NCI-H2081 treated with DMSO at 0.1 percent for 48 hours (cell line): ENCODE results near the gene PTPRG.

ENCODE experiments used
- DNase-seq: peaks from one replicate; lab custom pipeline; 2025; lab: John Stamatoyannopoulos, UW

PTPRG gene

DNA sequence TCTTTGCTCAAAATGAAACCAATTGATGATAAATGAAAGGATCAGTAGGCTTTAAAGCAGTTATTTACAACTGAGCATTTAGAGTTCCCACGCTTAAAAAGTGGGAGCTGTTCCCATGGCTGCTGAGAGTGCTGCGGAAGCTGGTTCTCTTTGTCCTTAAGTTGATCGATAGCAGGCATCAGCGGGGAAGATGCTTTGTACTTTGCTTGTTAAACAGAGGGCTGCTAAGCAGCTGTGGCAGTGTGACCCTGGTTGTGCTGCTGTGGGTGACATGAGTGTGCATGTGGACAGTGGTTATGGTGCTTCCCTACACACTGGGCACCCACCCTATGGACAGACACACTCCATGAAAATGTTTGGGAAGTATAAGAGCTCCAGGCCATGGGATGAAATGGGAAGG is 96.3 kb downstream of the PTPRG start:
- DNase-seq = no peak

DNA sequence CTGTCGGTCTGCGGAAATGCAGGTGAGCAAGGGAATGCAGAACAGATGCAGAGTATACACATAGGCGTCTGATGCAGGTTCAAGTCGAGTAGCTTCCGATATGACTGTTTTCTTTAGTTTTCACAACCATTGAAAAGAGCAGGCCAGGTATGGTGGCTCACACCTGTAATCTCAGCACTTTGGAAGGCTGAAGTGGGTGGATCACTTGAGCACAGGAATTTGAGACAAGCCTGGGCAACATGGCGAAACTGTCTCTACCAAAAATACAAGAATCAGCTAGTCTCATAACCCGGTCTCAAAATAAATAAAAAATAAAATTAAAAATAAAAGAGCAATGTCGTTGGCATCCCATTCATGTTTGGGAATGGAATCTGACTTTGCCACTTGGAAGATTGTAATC is 101.5 kb downstream of the PTPRG start:
- no peak for DNase-seq

DNA sequence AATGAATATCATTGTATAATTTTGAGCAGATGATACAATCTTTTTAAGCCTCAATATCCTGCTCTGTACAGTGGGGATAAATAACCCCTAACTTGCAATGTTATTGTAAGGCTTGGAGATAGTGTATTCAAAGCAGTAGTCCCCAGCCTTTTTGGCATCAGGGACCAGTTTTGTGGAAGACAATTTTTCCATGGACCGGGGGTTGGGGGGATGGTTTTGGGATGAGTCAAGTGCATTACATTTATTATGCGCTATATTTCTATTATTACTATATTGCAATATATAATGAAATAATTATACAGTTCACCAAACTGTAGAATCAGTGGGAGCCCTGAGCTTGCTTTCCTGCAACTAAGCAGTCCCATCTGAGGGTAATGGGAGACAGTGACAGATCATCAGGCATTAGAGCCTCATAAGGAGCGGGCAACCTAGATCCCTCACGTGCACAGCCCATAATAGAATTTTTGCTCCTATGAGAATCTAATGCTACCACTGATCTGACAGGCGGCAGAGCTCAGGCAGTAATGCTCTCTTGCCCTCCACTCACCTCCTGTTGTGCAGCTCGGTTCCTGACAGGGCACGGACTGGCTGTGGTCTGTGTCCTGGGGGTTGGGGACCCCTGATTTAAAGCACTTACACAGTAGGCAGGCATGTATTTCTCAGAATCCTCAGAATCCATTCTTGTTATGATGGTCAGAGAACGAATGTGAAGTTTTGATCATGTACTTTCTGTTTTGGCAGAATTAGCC is 102.2 kb downstream of the PTPRG start:
- DNase-seq = no peak

DNA sequence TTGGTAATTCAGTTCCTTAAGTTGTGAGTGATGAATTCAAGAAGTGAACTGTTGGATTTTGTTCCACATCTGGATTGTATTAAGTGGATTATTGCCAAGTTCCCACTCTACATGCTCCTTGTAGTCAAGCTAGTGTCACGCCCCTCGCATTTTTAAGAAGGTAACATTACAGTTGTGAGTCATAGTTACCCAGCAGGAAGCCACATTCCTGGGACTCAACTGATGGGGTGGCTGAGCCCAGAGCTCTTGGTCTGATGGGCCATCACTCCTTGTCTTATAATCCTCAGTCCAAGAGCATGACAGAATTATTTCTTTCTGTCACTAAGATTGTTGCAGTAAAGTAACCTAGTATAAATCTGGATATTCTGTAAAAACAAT is 102.7 kb downstream of the PTPRG start:
- DNase-seq = no peak

DNA sequence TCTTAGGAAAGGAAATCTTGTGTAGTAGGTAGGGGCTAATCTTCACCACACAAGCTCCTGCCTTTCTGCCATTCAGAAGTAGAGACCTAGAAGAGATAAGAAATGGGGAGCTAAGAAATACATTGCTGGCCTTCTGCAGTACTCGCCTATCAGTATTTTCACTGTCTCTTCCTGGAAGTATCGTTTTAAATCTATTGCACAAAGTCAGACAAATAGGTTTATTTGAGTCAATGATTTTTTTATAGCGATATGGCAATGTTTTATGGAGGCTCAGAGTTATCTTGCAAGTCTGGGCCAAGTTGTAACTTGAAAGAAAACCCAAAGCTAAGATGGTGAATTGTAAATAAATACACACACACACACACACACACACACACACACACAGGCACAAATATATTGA is 103.8 kb downstream of the PTPRG start:
- DNase-seq = no peak

DNA sequence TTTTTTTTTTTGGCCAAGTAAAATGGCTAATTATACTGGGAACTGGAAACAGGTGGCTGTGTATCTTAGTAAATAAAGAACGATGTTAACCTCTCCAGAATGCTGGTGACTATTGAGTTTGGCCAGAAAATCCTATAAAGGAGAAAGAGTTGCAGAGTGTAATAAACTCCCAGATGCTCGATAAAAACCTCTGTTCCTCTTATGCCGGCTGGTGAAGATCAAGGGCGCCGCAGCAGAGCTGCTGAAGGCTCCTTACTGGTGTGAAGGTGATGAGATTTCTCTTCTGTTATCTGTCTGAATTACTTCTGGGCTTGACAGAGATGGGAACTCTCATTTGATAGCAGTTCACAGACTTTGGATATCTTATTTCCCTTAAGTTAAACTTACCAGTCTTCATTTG is 104.6 kb downstream of the PTPRG start:
- DNase-seq = no peak

DNA sequence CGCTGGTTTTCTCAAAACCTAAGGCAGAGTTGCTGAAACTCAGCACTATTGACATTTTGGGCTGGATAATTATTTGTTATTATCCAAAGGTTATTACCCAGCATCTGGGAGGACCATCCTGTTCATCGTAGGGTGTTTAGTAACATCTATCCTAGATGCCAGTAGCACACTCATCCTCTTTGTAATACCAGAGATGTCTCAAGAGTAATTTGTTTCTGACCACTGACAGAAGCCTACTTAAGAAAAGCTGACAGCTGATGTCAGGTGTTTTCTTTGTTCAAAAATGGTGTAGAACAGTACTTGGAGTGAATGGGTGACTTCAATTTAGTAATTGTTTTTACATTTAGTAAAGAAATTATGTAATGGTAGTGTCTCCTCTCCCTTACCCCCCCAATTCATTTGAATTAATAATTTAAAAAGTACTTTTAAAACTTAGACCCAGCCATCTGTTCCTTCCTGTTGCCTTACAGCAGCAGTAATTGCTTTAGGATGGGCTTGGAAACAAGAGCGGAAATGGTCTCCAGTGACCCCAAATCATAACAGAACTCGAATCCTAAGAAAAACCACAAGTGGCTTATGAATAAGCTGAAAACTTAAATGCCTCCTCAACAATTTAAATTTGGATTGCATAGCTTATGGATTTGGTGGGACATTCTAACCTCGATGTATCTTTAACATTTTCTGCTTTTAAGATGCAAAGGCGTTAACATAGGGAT is 105.4 kb downstream of the PTPRG start:
- no peak for DNase-seq

DNA sequence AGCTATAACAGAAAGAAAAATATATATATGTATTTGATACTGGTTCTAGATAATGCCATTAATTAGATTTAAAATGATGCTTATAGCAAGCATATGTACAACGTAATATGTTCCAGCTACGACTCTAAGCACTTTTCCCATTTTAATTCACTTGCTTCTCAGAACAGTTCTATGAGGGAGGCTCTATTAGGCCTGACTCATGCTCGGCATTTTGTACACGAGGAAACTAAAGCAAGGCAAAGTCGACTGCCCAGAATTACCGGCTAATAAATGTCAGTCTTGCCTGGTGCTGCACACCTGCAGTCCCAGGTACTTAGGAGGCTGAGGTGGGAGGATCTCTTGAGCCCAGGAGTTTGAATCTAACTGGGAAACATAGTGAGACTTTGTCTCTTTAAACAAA is 106.0 kb downstream of the PTPRG start:
- DNase-seq = no peak

DNA sequence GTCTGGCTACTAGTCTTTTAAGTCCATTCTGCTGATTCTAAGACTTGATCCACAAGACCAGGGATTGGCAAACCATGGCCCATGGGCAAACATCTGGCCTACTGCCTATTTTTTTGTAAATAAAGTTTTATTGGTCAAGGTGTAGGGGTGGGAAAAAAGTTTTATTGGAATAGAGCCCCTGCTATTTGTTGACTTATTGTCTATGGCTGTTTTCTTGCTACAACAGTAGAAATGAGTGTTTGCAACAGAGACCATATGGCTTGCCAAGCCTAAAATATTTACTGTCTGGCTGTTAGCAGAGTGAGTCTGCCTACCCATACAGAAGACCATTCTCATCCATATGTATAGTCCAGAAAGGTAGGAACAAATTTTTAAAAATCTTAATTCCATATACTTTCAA is 106.4 kb downstream of the PTPRG start:
- DNase-seq = no peak

DNA sequence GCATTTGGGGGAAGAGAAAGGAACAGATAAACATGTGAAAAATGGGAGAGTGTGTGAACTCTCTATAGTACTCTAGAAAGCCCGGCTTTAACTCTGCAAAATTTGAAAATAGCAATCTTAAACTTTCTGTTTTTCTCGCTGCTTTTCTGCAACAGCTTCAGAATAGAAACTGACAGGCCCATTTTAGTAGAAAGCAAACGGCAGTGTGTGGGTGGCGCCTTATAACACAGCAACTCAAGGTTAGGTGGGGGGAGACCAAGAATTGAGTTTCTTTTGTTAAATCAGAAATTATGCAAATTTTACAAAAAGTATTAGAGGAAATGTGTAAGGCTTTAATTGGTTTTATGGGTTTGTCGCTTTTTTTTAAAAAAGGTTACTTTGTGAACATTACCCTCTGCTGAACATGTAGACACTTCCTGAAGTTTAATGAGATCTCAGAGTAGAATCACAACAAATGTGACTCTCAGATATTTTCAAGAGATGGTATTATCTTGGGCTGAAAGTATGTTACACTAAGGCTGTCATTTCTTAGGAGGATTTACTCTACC is 107.0 kb downstream of the PTPRG start:
- no peak for DNase-seq

DNA sequence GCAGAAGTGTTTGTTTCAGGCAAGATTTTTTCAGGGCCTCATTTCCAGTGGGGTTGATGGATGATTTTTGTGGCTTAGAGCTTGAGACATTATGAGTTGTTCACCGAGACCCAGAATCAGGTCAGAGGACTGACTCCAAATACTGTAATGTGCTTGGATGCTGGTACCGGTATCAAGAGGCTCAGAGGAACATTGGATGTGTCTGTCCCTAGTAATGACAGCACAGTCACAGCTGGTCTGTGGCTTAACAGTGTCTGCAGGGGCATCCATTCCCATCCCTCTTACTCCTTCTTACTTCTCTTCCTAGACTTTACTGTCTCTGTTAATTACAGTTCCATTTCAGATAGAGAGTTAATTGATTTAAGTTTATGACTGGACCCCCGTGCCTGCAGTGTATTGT is 107.8 kb downstream of the PTPRG start:
- DNase-seq = no peak

DNA sequence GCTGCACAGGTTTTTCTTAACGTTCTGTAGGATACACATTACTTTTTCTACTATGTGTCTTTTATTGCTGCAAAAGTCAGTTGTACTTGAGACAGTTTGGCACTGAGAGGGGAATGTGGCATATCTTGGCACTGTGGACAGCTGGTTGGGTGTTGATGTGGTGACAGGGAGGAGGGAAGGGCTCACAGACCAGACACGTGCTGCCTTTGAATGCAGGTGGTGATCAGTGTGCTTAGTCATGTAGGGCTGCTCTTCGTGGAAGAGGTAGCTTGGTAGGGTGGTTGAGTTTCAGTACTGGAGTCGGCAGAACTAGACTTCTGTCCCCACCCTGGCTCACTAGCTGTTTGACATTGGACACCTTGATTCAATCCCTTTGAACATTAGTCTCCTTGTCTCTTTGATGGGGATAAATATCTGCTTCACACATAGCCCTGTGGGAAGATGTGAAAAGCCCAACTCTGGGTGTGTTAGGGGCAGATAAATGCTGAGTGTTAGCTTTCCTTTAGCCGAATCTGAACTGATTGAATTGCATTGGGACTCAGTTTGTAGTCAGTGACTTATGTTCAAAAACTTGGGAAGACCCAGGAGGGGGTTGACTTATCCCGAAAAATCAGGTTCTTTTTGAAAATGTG is 108.4 kb downstream of the PTPRG start:
- DNase-seq = no peak

DNA sequence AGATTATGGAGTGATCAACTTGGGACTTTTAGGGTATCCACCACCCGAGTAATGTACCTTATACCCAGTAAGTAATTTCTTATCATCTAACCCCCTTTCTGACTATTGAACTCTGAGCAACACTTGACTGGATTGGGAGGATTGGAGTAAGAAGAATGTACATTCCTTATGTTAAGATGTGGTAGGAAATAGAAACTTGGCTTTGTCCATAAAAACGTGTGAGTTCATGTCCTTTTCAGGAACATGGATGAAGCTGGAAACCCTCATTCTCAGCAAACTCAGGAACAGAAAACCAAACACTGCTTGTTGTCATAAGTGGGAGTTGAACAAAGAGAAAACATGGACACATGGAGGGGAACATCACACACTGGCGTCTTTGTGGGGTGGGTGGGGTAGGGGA is 112.3 kb downstream of the PTPRG start:
- no peak for DNase-seq

DNA sequence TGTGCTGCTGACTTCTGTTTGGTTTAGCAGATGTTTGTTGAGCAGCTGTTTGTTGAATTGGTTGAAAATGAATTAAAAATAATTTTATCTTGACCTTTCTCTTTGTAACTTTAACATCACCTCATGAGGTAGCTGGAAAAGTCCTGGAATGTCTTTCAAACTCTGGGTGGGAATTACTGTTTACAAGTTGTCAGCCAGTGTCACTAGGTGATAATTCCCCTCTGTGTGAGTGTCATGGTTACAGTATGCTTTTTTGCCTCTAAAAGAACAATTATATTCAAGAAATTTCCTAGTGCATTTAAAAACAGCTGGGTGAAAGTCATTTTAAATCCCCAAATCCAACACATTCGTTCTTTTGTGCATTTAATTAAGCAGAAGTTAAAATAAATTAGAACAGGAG is 113.2 kb downstream of the PTPRG start:
- DNase-seq = no peak

DNA sequence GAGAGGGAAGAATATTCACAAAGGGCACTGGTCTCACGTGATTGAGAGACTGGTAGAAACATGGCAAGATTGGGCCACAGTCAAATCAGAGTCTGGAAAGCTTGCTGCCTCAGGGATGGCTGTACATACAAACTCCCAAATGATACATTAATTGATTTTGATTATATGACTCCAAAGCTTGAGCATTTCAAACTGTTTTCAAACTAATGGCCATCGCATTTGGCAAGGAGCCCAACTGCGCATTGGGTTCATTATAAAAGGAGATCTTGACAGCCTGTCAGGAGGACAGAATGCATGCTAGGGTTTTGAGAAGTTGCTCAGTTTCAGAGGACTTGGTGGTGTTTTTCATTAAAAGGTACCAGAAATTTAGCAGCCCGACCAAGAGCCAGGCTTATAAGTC is 117.7 kb downstream of the PTPRG start:
- DNase-seq = no peak

DNA sequence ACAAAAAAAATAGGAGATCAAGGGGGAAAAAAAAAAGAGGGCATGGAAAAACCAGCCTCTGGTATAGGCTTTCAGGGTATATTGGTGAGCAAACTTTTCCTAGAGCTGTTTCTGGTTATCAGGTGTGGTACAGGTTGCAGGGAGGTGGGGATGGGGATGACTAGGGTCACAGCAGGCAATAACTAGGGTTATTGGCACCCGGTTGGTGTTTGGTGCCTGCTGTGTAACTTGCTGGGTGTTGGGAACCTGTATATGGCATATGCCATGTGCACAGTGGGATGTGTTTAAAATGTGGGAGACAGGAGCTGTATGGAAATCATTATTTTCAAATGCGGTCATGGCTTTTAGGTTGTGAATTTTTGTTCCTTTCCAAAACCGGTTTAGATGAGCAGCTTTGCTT is 119.2 kb downstream of the PTPRG start:
- no peak for DNase-seq

DNA sequence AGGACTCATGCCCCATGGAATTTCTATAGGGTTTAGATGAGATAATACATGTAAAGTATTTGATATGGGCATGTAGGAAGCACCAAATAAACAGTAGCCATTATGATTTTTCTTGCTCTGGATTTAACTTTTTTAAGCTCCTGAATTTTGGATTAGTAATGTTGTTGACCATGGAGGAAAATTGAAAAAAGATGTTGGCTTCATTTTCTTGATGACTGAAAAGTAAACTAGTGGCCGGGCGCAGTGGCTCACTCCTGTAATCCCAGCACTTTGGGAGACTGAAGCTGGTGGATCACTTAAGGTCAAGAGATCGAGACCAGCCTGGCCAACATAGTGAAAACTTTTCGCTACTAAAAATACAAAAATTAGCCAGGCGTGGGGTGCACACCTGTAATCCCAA is 120.3 kb downstream of the PTPRG start:
- no peak for DNase-seq

DNA sequence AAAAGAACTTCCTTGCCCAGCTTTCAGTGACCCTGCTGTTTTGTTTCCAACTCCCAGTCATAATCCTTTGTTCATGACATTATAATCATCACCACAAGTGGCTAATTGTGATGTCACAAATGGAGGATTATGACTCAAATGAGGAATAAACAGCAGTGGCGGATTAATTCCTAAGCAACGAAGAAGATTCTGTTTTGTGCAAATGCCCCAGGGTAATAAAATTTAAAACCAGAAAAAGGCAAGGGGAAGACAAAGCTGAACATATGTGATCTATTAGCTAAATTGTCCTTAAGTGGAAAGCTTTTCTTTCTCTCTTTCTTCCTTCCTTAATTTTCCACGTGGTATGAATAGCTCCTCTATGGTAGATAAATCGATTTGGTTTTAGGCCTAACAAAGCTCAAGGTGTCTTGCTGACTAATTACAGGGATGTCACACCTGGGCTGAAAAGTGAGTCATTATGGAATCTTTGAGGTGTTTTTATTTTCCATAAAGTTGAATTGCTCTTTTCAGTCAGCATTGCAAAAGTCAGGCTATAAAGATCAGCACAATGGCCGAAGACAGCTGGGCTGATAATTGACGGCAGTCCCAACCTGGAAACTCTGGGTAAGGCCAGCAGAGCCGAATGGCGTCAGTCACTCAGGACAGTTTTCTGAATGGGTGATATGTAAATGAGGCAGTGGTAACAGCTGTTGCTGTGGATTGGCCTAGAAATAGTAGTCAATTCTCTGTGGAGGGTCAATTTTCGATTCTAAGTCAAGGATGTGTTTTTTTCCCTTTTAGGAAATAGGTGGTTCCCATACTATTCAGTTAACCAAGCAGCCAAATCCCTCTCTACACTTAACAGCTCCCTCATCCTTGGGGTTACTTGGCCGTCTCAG is 121.5 kb downstream of the PTPRG start:
- DNase-seq = no peak

DNA sequence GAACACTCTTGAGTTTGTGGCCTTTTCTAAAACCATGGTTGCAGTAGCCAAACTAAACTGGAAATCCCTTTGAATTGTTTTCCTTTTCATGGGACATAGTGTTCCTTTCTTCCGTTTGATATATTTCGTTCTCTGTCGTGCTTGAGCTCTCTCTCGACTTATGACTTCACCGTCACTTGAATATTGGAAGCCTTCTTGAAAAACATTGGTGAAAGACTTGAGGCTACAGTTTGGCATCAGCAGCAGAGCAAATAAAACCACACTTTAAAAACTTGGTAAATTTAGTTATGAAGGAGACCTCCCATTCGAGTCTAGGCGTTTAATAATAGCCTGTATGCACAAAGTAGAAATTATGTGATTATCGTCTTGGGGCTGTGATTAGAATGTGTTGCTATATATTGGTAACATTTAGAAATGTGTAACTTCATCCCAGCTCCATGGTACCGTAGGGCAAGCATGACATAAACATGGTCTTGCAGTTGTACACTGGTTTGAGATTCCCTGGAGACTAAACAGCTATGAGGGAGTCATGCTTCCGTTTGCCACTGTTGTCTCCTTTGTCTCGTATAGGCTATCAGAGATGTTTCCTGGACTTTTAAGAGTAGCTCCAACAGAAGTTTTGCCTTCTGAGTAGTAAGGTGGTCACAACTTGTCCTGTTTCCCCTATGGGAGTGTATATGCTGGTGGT is 122.3 kb downstream of the PTPRG start:
- DNase-seq = no peak

DNA sequence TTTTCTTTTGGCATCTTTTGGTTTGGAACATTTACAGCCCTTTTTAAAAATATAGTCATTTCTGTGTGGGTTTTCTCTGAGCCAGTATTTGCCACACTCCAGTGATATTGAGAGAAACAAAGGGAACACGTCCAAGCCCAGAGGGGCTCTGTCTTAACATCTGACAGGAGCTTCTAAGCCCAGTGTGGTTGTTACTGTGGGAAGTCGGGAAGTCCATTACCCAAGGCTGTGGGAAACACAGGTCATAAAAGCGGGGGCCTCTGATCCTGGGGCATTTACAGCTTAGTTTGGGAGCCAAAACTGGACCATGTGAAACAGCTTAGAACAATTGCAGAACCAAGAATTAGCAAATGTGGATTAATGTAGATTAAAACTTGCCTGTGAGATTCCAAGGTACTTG is 123.0 kb downstream of the PTPRG start:
- DNase-seq = no peak

DNA sequence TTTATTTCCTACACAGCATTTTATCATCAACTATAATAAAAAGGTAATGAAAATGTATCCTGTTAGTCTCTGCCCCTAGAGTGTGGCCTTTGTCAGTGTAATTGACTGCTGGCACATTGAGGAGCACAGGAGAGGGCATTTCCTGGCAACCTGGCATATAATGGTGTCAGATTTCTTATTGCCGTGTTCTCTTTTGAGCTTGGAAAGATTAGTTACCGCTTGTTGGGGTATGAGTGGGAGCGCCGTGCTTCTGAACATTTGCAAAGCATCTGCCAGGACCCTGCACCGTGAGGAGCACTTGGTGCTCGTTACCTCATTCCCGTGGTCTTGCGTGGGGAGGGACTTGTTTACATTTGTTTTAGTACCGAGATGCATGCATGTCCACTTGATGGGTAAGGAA is 124.4 kb downstream of the PTPRG start:
- DNase-seq = peak; percentile 43

DNA sequence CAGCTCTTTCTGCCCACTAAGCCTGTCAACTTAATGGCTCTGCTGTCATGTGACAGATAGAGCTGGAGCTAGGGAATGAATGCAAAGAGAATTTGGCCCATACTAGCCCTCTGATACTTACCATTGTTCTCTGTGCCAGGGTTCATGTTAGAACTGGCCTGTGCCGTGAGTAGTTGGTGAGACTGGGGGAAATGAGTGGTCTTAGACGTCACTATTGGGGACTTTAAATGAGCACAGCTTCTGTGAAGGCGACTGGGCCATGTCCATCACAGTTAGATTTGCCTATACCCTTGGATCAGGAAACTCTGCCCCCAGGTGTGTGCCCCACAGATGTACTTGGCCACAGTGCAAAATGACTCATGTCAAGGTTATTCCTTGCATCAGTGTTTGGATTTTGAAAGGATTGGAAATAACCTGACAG is 124.9 kb downstream of the PTPRG start:
- DNase-seq = no peak
